HG02943 (cell line): Measurements from ENCODE around the gene AIDA.

Experiments
- ATAC-seq: cut with Tn5 transposase; IDR thresholded peaks from one replicate; pipeline ENCODE4 v1.9.1; 2021; ENCODE audit warnings: mild to moderate bottlenecking, low read depth, moderate library complexity; ENCODE audit not compliant: unreplicated experiment

AIDA gene

GRCh38 chr1:222653178-222653827 lies 59.0 kb downstream of the AIDA start:
- ATAC-seq = peak; percentile 57

DNA sequence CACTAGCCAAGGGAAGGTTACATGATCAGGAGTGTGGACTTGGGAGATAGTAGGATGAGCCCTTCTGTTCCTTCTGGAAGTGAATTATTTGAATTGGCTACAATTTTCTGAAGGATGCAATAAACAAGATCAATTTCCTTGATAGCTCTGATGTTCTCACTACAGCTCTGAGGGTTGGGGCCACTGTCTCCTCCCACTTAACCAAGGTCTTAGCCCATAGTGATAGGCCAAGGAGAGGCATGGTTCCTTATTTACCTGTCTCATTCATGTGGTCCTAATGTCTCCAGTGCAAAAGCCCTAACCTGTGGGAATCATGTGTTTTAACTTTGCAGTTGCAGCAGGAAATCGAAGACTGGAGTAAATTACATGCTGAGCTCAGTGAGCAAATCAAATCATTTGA lies 59.6 kb downstream of the AIDA start:
- no peak for ATAC-seq

- no peak for ATAC-seq
These were observed 67.7 kb downstream of the AIDA start for GRCh38 chr1:222644636-222644980.

- peak; percentile 98 for ATAC-seq
These were observed 68.2 kb downstream of the AIDA start for GRCh38 chr1:222643938-222644635.

DNA sequence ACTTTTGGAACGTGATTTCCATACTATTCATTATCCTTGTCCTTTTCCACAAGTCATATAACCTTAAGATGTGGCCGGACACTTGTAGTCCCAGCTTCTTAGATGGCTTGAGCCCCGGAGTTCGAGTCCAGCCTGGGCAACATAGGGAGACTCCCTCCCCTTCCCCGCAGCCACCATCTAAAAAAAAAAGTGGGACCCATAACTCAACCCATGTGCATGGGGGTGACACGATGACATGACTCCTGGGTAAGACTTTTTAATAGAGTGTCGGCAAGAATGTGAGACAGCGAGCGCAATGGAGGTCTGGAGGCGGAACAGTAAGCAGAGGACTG lies 68.7 kb downstream of the AIDA start:
- ATAC-seq = no peak

DNA sequence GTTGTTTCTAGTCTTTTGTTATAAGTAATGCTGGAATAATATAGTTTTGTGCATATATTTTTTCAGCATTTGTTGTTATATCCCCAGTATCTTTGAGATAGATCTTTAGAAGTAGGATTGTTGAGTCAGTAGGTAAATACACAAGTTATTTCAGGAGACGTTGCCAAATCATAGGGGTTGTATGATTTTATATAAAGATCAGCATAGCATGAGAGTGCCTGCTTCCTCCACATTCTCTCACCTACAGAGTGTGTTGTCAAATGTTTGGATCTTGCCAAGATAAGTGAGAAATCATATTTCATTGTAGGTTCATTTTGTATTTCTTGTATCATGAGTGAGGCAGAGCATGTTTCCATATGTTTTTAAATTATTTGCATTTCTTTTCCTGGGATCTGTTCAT lies 69.8 kb downstream of the AIDA start:
- ATAC-seq = no peak

- ATAC-seq = no peak
These were observed 70.9 kb downstream of the AIDA start for GRCh38 chr1:222641269-222641948.

GRCh38 chr1:222634180-222635013 lies 77.9 kb downstream of the AIDA start:
- peak; percentile 73 for ATAC-seq

GRCh38 chr1:222632749-222633148 lies 79.5 kb downstream of the AIDA start:
- ATAC-seq = no peak

DNA sequence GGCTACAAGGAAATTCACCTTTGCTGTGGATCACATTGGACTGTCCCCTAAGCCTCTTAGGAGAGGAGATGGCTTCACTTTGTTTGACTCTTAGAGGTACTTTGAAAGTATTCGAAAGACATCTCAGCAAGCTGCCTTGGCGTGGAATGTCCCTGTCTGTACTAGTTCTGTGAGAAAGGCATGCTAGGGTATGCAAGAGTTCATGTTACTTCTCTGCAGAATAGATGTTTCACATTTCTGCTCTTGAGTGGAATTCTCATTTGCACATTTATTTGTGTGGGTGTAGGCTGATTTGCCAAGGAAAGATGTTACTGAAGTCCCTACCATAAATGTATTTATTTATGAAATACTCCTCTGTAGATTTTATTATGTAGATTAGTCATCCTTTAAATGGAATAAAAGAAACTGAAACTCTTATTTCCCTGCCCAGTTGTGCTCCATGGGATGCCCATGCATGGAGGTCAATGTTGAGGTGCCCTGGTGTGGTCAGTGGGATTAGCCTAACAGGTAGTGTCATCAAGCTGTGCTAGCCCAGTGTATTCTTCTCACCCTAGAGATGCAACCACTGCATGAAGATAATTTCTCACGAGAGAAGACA lies 80.6 kb downstream of the AIDA start:
- ATAC-seq = no peak

- no peak for ATAC-seq
These were observed 82.3 kb downstream of the AIDA start for GRCh38 chr1:222629921-222630535.

DNA sequence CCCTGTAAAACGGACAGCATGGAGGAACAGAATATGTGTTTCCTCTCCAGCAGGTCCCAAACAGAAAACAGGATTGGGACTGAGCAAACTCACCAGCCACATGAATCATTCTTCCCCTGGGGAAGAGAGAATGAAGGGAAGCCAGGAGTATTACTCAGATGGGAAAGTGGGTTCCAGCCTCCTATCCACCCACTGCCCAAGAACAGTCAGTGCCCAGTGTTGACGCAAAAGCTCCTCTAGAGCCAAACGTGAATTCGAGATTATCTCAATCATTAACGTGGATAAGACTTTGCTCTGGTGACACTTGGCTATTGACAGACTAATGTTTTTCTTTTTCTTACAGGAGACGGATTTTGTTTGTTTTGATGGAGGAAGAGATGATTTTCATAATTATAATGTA lies 85.1 kb downstream of the AIDA start:
- no peak for ATAC-seq

- no peak for ATAC-seq
These were observed 88.1 kb downstream of the AIDA start for GRCh38 chr1:222624214-222624613.

- no peak for ATAC-seq
These were observed 88.8 kb downstream of the AIDA start for GRCh38 chr1:222623458-222623857.

DNA sequence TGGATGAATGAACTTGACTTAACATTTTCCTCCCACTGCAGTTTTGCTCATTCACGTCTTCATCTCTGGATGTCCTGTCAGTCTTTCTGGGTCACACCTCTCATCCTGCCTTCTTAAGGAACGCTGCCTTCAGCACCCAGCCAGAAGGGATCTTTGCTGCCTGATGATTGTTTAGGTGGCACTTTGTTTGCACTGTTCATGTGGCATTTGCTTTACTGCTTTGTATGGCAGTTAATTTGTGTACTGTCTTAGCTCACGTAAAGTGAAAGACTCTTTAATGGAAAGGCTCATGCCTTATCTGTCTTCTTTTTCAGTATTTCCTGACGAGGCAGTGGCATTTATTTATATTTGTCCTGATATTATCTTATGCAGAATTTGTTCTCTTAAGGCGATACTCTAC lies 89.5 kb downstream of the AIDA start:
- ATAC-seq = no peak

DNA sequence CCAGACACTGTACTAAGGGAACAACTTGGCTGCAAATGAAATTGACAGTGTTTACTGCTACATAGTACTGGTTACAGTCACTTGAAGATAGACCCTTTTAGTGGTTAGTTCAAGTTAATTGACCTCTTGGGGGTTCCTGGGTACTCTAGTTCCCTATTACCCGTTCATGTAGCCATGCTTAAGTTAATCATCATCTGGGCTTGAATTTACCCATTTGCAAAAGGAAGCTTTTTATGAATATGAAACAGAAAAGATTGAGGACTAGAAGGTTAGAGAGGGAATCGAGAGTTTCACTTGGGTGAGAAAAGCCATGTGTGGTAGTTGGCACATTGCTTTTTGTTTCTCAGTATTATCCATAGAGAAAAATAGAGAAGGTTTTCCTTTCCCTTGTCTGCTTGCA lies 91.7 kb downstream of the AIDA start:
- ATAC-seq = peak; percentile 45

DNA sequence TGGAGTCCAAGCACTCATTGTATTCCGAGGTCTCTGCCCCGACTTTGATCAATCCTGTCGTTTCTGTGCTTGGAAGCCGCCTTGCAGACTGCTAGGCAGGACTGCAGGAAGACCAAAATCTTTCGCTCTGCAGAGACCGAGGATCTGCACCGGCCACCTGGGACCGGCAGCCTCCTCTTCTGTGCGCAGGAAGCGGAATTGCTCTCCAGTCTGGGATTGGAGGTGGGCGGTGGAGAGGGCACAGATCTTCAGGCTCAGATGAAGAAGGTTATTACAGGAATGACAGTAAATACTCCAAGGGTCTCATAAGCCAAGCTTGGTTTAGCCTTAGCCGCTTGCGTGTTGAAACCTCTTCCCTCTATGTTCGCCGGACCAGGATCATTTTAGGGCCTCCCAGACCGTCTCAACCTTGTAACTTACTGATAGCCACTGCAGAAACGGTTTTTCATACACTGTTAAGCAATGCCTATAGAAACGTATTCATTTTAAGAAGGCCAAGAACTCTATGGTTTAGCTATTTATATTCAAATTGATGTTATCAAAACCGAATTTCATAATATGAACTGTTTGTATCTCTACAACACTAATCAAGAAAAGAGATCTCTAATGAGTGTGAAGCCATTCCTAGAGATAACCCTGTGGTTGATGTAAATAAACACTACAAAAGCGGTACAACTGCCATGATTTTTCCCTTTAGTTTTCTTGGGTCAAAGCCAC lies 93.3 kb downstream of the AIDA start:
- ATAC-seq = no peak
